ENCODE measurements around the gene FRMPD1. TPM values are rescaled to one million over a fixed set of nuclear protein-coding genes. Genes with fewer than 3 reads are reported as not detected.

FRMPD1 gene
- total RNA-seq, 1 donor from 2014 or later: 1.9 TPM

DNA sequence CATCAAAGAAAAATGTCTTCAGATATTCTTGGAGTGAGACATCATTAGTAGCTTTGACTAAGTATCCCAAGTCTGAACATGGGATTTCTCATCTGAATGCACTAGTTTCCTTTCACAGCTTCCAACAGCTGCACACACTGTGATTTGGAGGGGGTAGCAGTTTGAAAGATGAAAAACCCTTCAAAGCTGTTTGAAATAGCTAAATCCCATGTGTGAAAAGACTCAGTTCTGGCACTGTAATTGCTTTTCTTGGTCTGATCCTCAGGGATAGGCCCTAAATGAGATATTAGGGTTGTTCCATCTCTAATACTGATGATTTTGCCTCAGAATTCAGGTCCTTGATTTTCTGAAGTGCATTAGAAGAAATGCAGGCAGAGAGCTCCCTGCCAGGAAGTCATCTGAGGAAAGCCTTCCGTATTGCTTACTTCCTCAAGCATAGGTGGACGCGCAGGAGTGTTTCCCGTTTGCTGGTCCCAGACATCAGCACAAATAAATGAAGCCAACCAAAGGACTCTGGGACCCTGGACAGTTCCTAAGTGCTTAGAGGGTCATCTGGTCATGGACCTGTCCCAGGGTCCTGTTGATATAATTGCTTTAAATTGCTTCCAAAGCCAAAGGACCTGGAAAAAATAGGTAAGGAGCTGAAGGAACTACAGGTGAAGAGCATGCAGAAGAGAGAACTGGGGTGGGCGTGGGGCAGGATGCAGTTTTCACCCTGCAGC, 25.6 kb upstream of the FRMPD1 start:
- no peak for ATAC-seq
- DNase-seq (ENCODE audit: missing footprints): no peak
- intact Hi-C loops (cut with DNase I): no loop called here

DNA sequence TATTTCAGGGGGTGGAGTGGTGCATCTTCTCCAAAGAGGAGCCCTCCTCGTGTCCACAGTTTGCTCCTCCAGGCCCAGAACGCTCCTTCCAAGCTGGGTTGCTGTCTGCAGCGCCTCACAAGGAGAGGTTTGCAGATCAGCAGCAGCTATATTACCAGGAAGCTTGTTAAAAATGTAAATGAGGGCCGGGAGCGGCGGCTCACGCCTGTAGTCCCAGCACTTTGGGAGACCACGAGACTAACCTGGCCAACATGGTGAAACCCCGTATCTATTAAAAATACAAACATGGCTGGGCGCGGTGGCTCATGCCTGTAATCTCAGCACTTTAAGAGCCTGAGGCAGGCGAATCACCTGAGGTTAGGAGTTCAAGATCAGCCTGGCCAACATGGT, 25.0 kb upstream of the FRMPD1 start:
- ATAC-seq: no peak
- DNase-seq (ENCODE audit: missing footprints): no peak
- intact Hi-C loops (cut with DNase I): no loop called here

DNA sequence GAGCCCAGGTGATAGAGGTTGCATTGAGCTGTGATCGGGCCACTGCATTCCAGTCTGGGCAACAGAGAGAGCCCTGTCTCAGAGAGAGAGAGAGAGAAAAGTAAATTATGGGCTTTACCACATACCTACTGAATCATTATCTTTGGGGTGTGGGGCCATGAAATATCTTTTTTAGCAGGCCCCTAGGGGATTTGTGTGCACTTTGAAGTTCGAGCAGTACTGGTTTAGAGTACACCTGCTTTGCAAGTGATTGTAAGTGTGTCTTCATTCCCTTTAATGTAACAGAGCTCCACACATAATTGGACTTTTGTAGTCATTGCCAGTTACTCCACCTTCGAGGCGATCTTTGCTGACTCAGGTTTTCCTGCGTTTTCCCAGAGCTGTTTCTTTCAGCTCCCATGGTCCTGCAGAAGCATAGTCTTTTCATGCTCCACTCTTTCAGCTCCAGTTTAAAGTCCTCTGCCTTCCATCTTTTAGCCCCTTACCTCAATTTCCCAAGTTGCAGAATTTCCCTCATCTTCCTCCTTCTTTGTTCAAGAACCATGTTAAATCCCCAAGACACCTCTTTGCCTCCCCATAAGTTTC, 24.0 kb upstream of the FRMPD1 start:
- intact Hi-C loops (cut with DNase I): no loop called here
- ATAC-seq (no peak), DNase-seq (ENCODE audit: missing footprints) (no peak)

DNA sequence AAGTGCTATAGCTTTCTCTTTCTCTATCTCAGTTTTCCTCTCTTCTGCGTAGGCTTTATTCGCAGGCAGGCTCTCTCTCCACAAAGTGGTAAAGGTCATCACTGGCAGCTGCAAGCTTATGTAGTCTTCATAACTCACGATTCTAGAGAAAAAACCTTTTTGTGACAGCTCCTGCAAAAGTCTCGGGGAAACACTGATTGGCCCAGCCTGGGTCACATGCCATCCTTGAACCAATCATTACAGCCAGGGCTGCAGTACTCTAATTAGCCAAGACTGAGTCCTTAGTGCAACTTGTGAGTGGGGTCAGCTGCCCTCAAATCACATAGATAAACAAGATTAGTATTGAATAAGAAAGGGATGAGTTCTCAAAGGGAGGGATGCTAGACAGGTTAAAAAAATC, 18.3 kb upstream of the FRMPD1 start:
- ATAC-seq (no peak), DNase-seq (ENCODE audit: missing footprints) (no peak)
- intact Hi-C loops (cut with DNase I): no loop called here

DNA sequence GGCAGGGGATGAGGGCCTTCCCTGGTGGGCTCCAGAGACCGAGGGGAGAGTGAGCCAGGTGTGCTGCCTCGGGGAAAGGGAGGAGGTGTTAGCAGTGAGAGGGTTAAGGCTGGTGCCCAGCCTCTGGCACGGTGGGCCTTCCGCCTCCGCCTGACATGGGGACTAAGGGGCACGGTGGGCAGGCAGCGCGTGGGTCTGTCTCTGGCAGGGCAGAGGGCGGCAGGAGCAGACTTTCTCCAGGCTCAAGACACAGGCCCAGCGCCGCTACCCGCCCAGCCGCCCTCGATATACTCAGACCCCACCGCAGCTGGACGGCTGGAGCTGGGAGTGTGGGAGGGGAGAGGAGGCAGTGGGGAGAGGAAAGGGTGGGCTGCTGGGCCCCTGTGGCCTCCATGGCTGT, 14.9 kb upstream of the FRMPD1 start:
- DNase-seq (ENCODE audit: missing footprints): no peak
- intact Hi-C loops (cut with DNase I): no loop called here
- ATAC-seq: no peak

DNA sequence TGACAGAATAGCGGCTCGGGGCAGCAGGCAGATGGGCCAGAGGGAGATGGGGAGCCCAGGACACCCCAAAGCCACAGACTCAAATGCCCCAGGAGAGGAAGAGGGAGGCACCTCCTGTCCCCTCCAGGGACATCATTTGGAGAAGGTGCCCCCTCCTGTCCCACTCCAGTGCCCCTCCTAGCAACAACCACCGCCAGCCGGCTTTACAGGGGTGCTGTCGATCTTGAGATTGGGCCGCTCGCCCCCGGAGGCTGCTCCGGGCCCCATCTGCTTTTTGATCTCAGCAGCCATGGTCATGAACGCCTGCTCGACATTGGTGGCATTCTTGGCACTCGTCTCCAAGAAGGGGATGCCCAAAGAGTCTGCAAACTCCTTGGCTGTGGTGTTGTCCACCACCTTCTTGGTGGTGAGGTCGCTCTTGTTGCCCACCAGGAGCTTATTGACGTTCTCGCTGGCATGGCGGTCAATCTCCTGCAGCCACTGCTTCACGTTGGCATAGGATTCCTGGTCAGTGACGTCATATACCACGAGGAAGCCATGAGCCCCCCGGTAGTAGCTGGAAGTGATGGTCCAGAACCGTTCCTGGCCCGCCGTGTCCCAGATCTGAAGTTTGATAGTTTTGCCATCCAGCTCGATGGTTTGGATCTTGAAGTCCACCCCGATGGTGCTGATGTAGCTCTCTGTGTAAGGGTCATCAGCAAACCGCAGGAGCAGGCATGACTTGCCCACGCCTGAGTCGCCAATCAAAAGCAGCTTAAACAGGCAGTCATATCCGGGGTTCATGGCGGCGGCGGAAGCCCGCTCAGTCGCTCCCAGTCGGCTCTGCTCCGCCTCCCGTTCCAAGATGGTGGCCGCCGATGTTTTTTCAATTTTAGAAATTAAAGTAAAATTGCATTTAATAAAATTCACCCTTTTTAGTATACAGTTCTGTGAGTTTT, 14.0 kb upstream of the FRMPD1 start:
- intact Hi-C loops (cut with DNase I): no loop called here

DNA sequence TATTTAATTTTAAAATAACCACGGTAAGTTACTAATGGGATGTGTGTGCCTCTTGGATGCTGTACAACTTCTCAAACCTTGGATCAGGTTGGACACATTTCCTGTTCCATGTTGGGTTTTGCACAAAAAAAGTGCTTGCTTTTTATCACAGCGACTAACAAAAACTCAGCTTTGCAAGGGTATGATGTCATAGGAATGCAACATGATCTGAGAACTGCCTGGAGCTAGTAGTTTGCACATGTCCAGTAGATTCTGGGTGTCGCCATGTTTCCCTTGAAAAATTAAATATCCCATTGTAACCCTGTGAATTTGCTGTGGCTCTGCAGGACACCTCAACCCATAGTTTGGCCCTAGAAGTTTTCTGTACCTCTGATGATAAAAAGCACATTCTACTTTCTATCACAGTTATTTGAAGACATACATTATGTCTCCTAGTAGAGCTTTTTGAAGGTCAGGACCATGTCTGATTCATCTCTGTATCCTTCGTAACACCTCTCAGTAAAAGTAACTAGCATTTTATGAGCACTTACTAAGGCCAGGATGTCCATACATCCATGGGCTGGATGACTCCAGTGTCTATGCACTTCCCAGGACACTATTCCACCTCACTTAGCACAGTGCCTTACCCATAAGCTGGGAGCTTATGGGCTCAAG, 11.5 kb upstream of the FRMPD1 start:
- intact Hi-C loops (cut with DNase I): no loop called here
- ATAC-seq (no peak), DNase-seq (ENCODE audit: missing footprints) (no peak)

More for the DNA sequence above, 14.0 kb upstream of the FRMPD1 start:
- DNase-seq (ENCODE audit: missing footprints) (no peak), ATAC-seq (no peak)

DNA sequence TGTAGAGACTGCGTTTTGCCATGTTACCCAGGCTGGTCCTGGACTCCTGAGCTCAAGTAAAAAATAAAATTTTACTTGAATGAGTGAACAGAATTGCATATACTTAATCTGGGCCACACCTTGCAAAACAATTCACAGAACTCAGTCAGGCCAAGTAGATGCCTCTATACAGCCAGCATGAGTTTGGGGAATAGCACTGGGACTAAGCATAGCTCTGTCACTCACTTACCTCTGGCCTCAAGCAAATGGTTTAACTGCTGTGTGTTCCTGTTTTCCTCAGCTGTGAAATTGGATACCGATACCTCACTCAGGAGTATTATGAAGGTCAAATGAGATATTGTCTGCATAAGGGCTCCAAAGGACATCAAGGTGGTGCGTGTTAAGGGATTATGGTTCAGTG, 10.9 kb upstream of the FRMPD1 start:
- DNase-seq (ENCODE audit: missing footprints) (no peak), ATAC-seq (no peak)
- intact Hi-C loops (cut with DNase I): no loop called here

DNA sequence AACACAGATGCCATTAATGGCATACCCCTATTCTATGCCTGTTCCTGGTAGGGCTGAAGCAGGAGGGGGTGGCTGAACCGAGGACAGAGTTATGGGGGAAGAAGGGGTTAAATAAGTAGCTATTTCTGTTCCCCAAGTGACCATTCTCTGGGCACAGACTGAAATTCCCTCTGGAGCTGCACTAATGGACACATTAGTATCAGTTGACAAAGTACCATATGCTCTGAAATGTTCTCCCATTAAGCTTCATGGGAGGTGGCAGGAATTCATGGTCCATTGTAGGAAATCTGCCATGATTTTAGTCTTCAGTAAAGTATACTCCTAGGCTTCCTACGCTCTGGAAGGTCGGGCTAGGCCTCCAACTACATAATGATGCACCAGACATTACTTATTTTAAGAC, 10.5 kb upstream of the FRMPD1 start:
- no peak for ATAC-seq
- intact Hi-C loops (cut with DNase I): no loop called here
- no peak for DNase-seq (ENCODE audit: missing footprints)

DNA sequence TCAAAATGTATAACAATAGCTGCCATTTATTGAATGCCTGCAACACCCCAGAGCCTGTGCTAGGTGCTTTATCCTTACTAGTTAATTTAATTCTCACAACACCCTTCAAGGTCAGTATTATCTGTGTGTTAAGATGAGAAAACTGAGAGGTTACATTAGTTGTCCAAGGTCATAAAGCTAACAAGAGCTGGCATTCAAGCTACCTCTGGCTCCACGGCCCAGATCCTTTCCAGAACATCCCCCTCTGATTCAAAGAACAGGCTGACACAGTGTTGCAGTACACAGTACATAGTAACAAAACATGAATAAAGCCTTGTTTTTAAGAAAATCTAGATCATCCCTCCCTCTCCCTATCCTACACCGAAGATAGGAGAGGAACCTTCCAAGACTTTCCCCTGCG, 9.4 kb upstream of the FRMPD1 start:
- intact Hi-C loops (cut with DNase I): no loop called here
- DNase-seq (ENCODE audit: missing footprints): no peak
- no peak for ATAC-seq

DNA sequence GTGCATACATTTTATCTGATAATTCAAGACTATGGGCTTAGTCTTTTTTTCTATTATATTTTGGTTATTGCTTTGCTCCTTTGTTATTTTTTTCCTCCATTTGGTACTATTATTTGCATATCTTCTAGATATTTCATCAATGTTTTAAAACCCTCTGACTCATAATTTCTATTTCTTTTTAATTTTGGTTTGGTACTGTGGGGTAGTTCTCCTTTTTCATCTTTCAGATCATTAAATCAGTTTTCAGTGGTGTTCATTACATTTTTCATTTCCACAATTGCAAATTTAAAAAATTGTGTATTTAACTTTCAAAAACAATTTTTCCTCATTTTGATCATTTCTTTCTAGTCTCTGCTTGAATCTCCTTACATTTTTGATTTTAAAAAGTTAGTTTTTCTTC, 7.5 kb upstream of the FRMPD1 start:
- no peak for ATAC-seq
- no peak for DNase-seq (ENCODE audit: missing footprints)
- intact Hi-C loops (cut with DNase I): no loop called here

DNA sequence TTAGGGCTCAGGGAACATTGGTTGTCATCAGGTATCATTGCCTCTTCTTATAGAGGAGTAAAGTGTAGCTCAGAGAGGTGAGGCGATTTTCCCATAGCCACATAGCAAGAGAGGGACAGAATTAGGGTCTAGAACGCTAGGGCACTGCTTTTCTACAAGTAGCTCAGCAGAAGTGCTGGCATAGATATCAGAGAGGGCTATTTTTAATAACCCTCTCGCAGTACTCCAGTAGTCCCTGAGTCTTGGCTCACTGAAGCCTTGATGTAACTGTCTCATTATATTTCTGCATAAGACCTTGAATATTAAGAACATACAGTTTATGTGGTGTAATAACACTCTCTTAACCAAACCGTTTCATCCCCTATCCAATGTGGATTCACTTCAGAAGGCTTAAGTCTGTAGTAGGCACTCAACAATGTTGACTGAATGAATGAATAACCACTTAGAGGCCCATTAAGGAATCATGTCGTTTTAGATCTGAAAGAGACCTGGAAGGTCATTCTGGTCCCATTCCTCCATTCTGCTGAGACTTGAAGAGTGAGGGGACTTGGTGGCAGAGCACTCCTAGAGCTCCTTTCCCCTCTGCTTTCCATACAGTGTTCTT, 4.7 kb upstream of the FRMPD1 start:
- no peak for DNase-seq (ENCODE audit: missing footprints)
- ATAC-seq: peak; percentile 31
- intact Hi-C loops (cut with DNase I): loop anchor here (5.0 kb wide), 1 partner anchor 54 kb away; the partner anchor contains the start of gene TOMM5

DNA sequence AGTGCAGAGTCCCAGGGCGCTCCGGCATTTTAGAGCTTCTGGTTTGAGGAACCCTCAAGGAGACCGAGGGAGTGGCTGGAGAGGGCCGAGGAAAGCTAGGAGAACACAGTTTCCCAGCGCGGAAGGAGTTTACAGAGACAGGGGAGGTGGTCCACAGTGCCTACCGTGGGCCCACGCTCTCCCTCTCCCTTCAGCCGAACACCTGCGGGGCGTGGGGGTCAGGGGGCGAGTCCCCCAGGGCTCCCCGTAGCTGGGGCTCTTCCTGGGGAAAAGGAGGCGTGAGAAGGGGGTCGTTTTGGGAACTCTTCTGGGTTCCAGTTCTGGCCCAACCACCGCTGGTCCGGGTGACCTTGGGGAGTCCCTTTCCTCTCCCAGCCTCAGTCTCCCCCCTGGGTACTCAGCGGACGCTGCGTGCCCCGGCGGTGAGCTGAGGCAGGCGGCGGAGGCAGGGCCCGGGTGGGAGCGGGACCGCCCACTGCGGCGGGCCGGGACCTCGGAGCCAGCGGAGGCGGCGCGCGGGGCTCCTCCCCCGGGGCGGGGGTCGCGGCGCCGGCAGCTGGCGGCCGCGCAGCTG, 368 bp upstream of the FRMPD1 start:
- DNase-seq (ENCODE audit: missing footprints) (no peak), ATAC-seq (no peak)
- intact Hi-C loops (cut with DNase I): no loop called here

DNA sequence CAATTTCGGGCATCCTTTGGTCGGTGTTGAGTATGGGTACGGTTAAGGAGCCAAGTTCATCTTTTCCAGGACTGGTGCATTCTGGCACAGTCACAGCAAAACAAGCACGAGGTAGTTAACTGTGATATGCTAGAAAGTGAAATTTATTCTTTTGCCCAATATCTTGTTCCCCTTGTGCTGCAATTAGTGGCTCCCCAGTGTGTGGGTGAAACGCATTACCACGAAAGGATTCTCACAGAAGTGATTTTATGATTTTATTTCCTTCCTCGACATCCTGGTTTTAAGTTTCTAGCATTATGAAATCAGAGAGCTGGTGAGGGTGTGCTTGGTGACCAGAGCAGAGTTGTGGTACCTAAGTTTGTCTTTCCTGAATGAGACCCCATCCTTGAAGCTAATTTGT, 1.5 kb downstream of the FRMPD1 start:
- DNase-seq (ENCODE audit: missing footprints) (no peak), ATAC-seq (no peak)
- intact Hi-C loops (cut with DNase I): no loop called here

DNA sequence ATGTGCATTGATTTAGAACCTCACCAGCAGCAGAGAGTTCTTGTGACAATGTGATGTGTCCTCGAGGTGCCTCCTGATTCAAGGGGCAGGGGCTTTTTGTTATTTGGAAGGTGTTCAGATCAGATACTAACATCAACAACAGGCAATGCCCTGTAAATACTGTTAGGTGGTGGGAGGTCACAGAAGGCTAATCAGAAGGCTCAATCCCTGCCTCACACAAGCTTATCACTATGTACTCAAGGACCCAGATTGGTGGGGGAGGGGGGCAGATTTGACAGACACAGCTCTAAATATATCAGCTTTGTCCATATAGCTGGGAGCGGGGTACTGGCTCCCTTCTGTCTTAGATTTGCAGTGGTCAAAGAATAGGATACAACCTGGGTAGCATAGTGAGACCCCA, 2.6 kb downstream of the FRMPD1 start:
- intact Hi-C loops (cut with DNase I): no loop called here
- DNase-seq (ENCODE audit: missing footprints) (no peak), ATAC-seq (no peak)

DNA sequence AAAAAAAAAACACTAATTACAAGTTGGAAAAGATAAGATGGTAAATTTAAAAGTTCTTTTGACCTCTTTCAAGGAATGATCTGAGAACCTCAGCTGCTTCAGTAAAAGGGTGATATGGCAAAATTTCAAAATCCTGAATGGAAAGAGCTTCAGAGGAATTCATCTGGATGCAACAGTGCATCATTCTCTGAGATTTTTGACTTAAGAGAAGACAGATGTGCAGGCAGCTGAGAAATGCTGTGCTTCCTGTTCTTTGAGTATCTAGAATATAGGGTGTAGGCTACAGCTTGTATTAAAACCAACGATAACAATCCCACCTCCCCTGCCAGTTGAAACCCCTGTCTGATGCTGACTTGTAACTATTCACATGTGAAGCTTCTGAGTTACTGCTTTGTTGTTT, 6.2 kb downstream of the FRMPD1 start:
- ATAC-seq (no peak), DNase-seq (ENCODE audit: missing footprints) (no peak)
- intact Hi-C loops (cut with DNase I): no loop called here

DNA sequence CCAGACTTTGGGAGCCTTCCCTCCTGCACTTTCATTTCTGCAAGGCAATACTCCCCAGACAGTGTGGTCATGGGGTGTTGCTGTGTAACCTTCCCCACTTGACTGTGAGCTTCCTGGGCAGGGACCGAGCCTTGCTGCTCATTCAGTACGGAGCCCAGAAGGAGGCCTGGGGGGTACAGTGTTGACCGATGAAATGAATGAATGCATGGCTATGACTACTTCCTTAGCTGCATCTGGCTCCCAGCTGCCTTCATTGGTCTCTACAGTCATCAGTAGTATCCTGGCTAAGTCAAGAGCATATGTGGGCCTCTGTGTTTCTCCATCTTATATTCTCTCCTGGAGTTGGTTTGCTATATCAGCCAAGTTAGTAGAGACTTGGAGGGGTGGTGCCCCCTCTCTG, 9.9 kb downstream of the FRMPD1 start:
- intact Hi-C loops (cut with DNase I): no loop called here
- no peak for ATAC-seq
- no peak for DNase-seq (ENCODE audit: missing footprints)

DNA sequence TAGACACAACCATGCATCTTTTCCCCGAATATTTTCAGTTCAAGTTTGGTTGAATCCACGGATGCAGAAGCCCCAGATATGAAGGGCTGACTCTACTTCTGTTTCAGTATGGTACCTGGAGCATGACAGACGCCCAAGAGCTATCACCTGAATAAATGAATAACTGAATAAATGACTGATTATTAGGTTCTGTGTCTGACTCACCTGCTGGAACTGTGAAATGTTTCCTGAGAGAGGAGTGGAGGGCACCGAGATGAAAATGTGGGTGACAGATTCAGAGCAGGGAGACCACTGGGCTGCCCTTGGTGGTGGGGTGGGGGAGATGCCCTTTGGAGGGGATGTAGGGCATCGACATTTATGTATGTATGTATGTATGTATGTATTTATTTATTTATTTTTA, 13.2 kb downstream of the FRMPD1 start:
- DNase-seq (ENCODE audit: missing footprints) (no peak), ATAC-seq (no peak)
- intact Hi-C loops (cut with DNase I): no loop called here

DNA sequence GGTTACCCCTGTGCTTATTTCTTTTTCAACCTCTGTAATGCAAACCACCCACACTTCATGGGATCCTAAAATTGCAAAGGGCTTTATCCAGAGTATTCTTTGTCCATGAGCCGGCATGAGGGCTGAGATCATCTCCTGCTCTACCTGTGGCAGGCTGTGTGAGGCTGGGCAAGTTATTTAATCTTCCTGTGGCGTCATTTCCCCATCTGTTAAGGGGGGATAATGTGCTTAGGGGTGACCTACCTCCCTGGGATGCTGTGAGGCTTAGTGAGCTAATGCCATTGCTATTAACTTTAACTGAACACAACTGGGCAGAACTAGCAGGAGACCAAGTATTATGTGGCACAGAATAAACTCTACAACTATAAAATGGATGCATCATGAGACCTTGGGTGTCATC, 17.0 kb downstream of the FRMPD1 start:
- DNase-seq (ENCODE audit: missing footprints) (no peak), ATAC-seq (no peak)
- intact Hi-C loops (cut with DNase I): no loop called here

All from Right ventricle myocardium inferior (tissue), 1 donor.